Body of pancreas (tissue), 4 donors: ENCODE results near the gene RIMS4.

Source experiments
- CTCF ChIP-seq, 7 experiments: fragments of 450-650 bp in 4 of 7; fragments of 200-600 bp in 3 of 7; sonication (generic) in 3 of 7; IDR thresholded peaks; one replicate each; pipeline ENCODE4 v1.5.1; 2016 to 2019; ENCODE audit warnings: antibody characterized with exemption in 7 of 7
- POLR2A ChIP-seq, 3 donors: fragments of 450-650 bp; IDR thresholded peaks; one replicate each; pipeline ENCODE4 v1.6.1; 2016; ENCODE audit warnings: antibody characterized with exemption in 3 of 3, mild to moderate bottlenecking in 2 of 3

DNA sequence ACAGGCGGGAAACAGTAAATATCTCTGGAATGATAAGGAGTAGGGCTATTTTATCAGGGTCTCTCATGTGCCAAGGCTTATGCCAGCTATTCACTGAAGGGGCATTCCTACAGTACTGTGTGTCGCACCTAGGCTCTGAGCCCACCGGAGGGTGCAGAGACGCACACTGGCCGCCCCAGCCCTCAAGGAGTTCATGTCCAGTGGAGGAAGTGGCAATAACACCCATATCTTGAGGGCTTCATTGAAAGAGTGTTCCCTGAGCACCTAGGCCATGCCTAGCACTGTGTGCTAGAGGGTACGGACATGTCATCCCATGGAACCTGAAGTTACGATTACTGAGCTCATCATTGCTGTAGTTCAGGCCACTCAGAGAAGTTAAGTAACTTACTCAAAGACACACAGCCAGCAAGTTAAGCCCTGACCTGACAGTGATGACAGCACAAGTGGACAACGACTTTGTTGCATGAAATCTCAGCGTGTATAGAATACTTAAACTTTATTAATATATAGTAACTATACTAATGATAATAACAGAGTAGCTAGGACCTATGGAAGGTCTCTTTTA is 86.5 kb downstream of the RIMS4 start:
- TF ChIP-seq POLR2A (IDR thresholded peaks at IDR 0.05) (no peak), CTCF (IDR thresholded peaks at IDR 0.05) (no peak)
